Measurements from ENCODE around the gene MPPED1.

MPPED1 gene

GRCh38 chr22:43476751-43477725 lies 65.2 kb downstream of the MPPED1 start:
- DNase-seq (ENCODE audit: low spot score): no peak

GRCh38 chr22:43477966-43478365 lies 66.2 kb downstream of the MPPED1 start:
- no peak for DNase-seq (ENCODE audit: low spot score)

GRCh38 chr22:43478621-43479300 lies 66.9 kb downstream of the MPPED1 start:
- no peak for DNase-seq (ENCODE audit: low spot score)

GRCh38 chr22:43479301-43479950 lies 67.6 kb downstream of the MPPED1 start:
- no peak for DNase-seq (ENCODE audit: low spot score)

GRCh38 chr22:43479962-43480361 lies 68.1 kb downstream of the MPPED1 start:
- DNase-seq (ENCODE audit: low spot score): no peak

- no peak for DNase-seq (ENCODE audit: low spot score)
Measured at GRCh38 chr22:43481568-43482317, 69.9 kb downstream of the MPPED1 start.

GRCh38 chr22:43482318-43482625 lies 70.5 kb downstream of the MPPED1 start:
- DNase-seq (ENCODE audit: low spot score): no peak

GRCh38 chr22:43483266-43483665 lies 71.5 kb downstream of the MPPED1 start:
- no peak for DNase-seq (ENCODE audit: low spot score)

- DNase-seq (ENCODE audit: low spot score): no peak
Measured at GRCh38 chr22:43483669-43484068, 71.9 kb downstream of the MPPED1 start.

GRCh38 chr22:43484227-43484626 lies 72.4 kb downstream of the MPPED1 start:
- DNase-seq (ENCODE audit: low spot score): no peak

- no peak for DNase-seq (ENCODE audit: low spot score)
Measured at GRCh38 chr22:43485502-43486089, 73.8 kb downstream of the MPPED1 start.

GRCh38 chr22:43487311-43488030 lies 75.7 kb downstream of the MPPED1 start:
- DNase-seq (ENCODE audit: low spot score): no peak

- DNase-seq (ENCODE audit: low spot score): no peak
Measured at GRCh38 chr22:43488031-43488866, 76.4 kb downstream of the MPPED1 start.

- no peak for DNase-seq (ENCODE audit: low spot score)
Measured at GRCh38 chr22:43488937-43489336, 77.1 kb downstream of the MPPED1 start.

- DNase-seq (ENCODE audit: low spot score): no peak
Measured at GRCh38 chr22:43490311-43490710, 78.5 kb downstream of the MPPED1 start.

GRCh38 chr22:43491177-43491576 lies 79.4 kb downstream of the MPPED1 start:
- DNase-seq (ENCODE audit: low spot score): no peak

- no peak for DNase-seq (ENCODE audit: low spot score)
Measured at GRCh38 chr22:43491737-43492136, 79.9 kb downstream of the MPPED1 start.

GRCh38 chr22:43493297-43493696 lies 81.5 kb downstream of the MPPED1 start:
- DNase-seq (ENCODE audit: low spot score): no peak

GRCh38 chr22:43497956-43498855 lies 86.4 kb downstream of the MPPED1 start:
- no peak for DNase-seq (ENCODE audit: low spot score)

Data from CD4-positive, alpha-beta T cell treated with Interleukin-15 for 4 hours (primary cell).